K562 (cell line): ENCODE data around the gene VWA3A. TPM values are rescaled to one million over a fixed set of nuclear protein-coding genes. Genes with fewer than 3 reads are reported as not detected.

Source experiments
- ATAC-seq: fragments of 200-7000 bp; cut with Tn5 transposase; 3 replicates; pipeline ENCODE4 v1.9.1; 2020; ENCODE audit warnings: moderate library complexity
- BruUV-seq: library from RNA; stranded (reverse); fragments of 400-500 nt; replicated peaks from 2 replicates; lab custom pipeline; 2021; lab: Mats Ljungman, UMichigan
- CTCF ChIA-PET: fragments of 300-600 bp; formaldehyde crosslinking; extraction: SDS; loops from one replicate; lab custom pipeline; 2021; ENCODE audit warnings: low intra/inter-chr PET ratio; lab: Yijun Ruan, JAX
- POLR2A ChIA-PET: fragments of 300-600, 350-650 bp; sonication (Branson Sonifier 250); formaldehyde crosslinking; extraction: SDS; loops from one replicate; lab custom pipeline; 2021; ENCODE audit warnings: antibody characterized with exemption, inconsistent platforms; lab: Yijun Ruan, JAX
- DNase-seq, 4 experiments: peaks; one replicate each; pipeline versions ENCODE4 v3.0.0 to v3.0.0-alpha.2; 2011 to 2018; ENCODE audit warnings: low spot score in 3 of 4, mixed read lengths in 3 of 4; ENCODE audit errors: extremely low read depth in 1 of 4
- FAIRE-seq: peaks from 2 replicates; lab custom pipeline; 2011; peaks lifted over from hg19 to GRCh38; lab: Jason Lieb, UNC
- H2AFZ ChIP-seq: 2 replicates; pipeline ENCODE4 v1.6.0; 2011; ENCODE audit warnings: low read depth, low read length, control low read depth, inconsistent platforms
- H3K27ac ChIP-seq: fragments of 200-600 bp; 3 replicates; pipeline ENCODE4 v1.8.0; 2011; ENCODE audit warnings: low read depth, mild to moderate bottlenecking, control low read depth, inconsistent platforms, low read length, moderate library complexity, mixed read lengths; ENCODE audit errors: extremely low read depth
- H3K27me3 ChIP-seq, 2 experiments: fragments of 300-600 bp in 1 of 2; 2 replicates in 1 of 2; 3 replicates in 1 of 2; pipeline versions ENCODE4 v1.6.0 to v1.8.0; 2011; ENCODE audit warnings: inconsistent platforms in 2 of 2, low read length in 2 of 2, mild to moderate bottlenecking in 1 of 2, mixed read lengths in 1 of 2, moderate library complexity in 1 of 2; ENCODE audit not compliant: control insufficient read depth in 2 of 2, insufficient read depth in 2 of 2
- H3K36me3 ChIP-seq: fragments of 300-600 bp; 3 replicates; pipeline ENCODE4 v1.8.0; 2011; ENCODE audit warnings: mild to moderate bottlenecking, low read length, inconsistent platforms; ENCODE audit not compliant: control insufficient read depth, insufficient read depth
- H3K4me1 ChIP-seq, 2 experiments: fragments of 200-600 bp in 1 of 2; replicated peaks in 1 of 2; 2 replicates in 1 of 2; 3 replicates in 1 of 2; pipeline versions ENCODE4 v1.5.1 to v1.8.0; 2011; ENCODE audit warnings: inconsistent platforms in 2 of 2, low read length in 2 of 2, mild to moderate bottlenecking in 1 of 2, mixed read lengths in 1 of 2, moderate library complexity in 1 of 2; ENCODE audit not compliant: control insufficient read depth in 2 of 2, insufficient read depth in 2 of 2
- H3K4me2 ChIP-seq: 2 replicates; pipeline ENCODE4 v1.6.1; 2011; ENCODE audit warnings: low read length, control low read depth, inconsistent platforms, mixed read lengths; ENCODE audit not compliant: insufficient read depth
- H3K4me3 ChIP-seq: fragments of 200-600 bp; sonication (generic), shearing (Covaris generic); 2 replicates; pipeline ENCODE4 v1.5.1; 2016; ENCODE audit warnings: control low read depth, inconsistent platforms
- H3K79me2 ChIP-seq: fragments of 200-600 bp; 3 replicates; pipeline ENCODE4 v1.8.0; 2011; ENCODE audit warnings: low read length, inconsistent platforms; ENCODE audit not compliant: control insufficient read depth, insufficient read depth
- H3K9ac ChIP-seq, 2 experiments: 2 replicates each; pipeline versions ENCODE4 v1.6.0 to v1.6.1; 2011; ENCODE audit warnings: low read depth in 2 of 2, low read length in 2 of 2, control low read depth in 1 of 2, inconsistent platforms in 1 of 2, mild to moderate bottlenecking in 1 of 2, mixed read lengths in 1 of 2; ENCODE audit not compliant: insufficient read depth in 1 of 2
- H3K9me1 ChIP-seq: one replicate; pipeline ENCODE4 v1.6.0; 2011; ENCODE audit warnings: inconsistent platforms, mild to moderate bottlenecking, low read length, moderate library complexity; ENCODE audit not compliant: control insufficient read depth, insufficient read depth
- H3K9me3 ChIP-seq: replicated peaks from 2 replicates; pipeline ENCODE4 v1.5.1; 2011; ENCODE audit warnings: low read depth, low read length, inconsistent platforms; ENCODE audit not compliant: control insufficient read depth, insufficient read depth
- H4K20me1 ChIP-seq: replicated peaks from 2 replicates; pipeline ENCODE4 v1.6.1; 2011; ENCODE audit warnings: low read length, inconsistent platforms, mixed read lengths; ENCODE audit not compliant: control insufficient read depth, insufficient read depth
- ATF1 ChIP-seq, 2 experiments: fragments of 450-650 bp in 1 of 2; IDR thresholded peaks; 2 replicates each; pipeline ENCODE4 v1.6.1; 2016; ENCODE audit warnings: missing compliant biosample characterization in 1 of 2, missing genetic modification characterization in 1 of 2
- ATF7 ChIP-seq: fragments of 450-650 bp; IDR thresholded peaks from 2 replicates; pipeline ENCODE4 v1.7.1; 2014; ENCODE audit warnings: mild to moderate bottlenecking, moderate library complexity
- CREB1 ChIP-seq, 2 experiments: sonication (generic) in 1 of 2; formaldehyde crosslinking in 1 of 2; IDR thresholded peaks; 2 replicates each; pipeline versions ENCODE4 v1.6.1 to v1.8.0; 2012 to 2022; ENCODE audit warnings: inconsistent platforms in 1 of 2, mild to moderate bottlenecking in 1 of 2, missing genetic modification reagents in 1 of 2, moderate library complexity in 1 of 2
- CREM ChIP-seq: IDR thresholded peaks from 2 replicates; pipeline ENCODE4 v1.6.1; 2014; ENCODE audit warnings: antibody characterized with exemption, low read depth
- DNMT1 ChIP-seq: fragments of 450-650 bp; IDR thresholded peaks from 2 replicates; pipeline ENCODE4 v1.6.1; 2016; ENCODE audit warnings: antibody characterized with exemption, mild to moderate bottlenecking
- MTA1 ChIP-seq: fragments of 450-650 bp; IDR thresholded peaks from 2 replicates; pipeline ENCODE4 v1.6.1; 2017; ENCODE audit warnings: borderline replicate concordance
- NCOA1 ChIP-seq: fragments of 450-650 bp; IDR thresholded peaks from 2 replicates; pipeline ENCODE4 v1.6.1; 2016; ENCODE audit warnings: low read depth
- PRDM10 ChIP-seq: fragments of 450-650 bp; IDR thresholded peaks from 2 replicates; pipeline ENCODE4 v1.6.1; 2018; ENCODE audit not compliant: partially characterized antibody
- WHSC1 ChIP-seq: IDR thresholded peaks from one replicate; pipeline ENCODE4 v1.6.1; 2012; ENCODE audit warnings: low read length, control low read depth, inconsistent platforms
- ZFP36 ChIP-seq: fragments of 150-350 bp; IDR thresholded peaks from 2 replicates; pipeline ENCODE4 v1.6.1; 2018; ENCODE audit warnings: low read length, low read depth; ENCODE audit not compliant: partially characterized antibody
- ZNF134 ChIP-seq: fragments of 250-450 bp; sonication (Bioruptor Pico); conservative IDR thresholded peaks from 2 replicates; pipeline ENCODE4 v1.4.0; 2020
- WGBS: fragments of 100-300 bp; shearing (Covaris generic); methylation state at CpG from one replicate; pipeline ENCODE4 v1.1.6; 2016; ENCODE audit warnings: low coverage, mixed read lengths; ENCODE audit not compliant: insufficient coverage; ENCODE audit errors: missing lambda C conversion rate; 5-methylcytosine and 5-hydroxymethylcytosine counted together
- in situ Hi-C: fragments of 300-500 bp; cut with MboI; formaldehyde crosslinking; loops from 4 replicates; pipeline ENCODE4 v1.15.0; 2018; ENCODE audit warnings: inconsistent platforms, mixed read lengths
- intact Hi-C: fragments of 100-400 bp; cut with micrococcal nuclease; formaldehyde crosslinking; loops from 2 replicates; pipeline ENCODE4 v1.14.2; 2022
- polyA plus RNA-seq, 8 experiments: library from polyadenylated mRNA; depleted of rRNA in 4 of 8; stranded (reverse) in 5 of 8; unstranded in 3 of 8; fragments of >200 nt; fragmentation: Nextera tagmentation in 2 of 8; fragmentation: Illumina TruSeq in 1 of 8; extraction: Ambion mirVana in 2 of 8; extraction: Trizol in 1 of 8; gene quantifications; 2 replicates each; pipeline versions ENCODE4 v1.2.1 to v1.2.3, GENCODE V29; 2011 to 2014; ENCODE audit warnings: inconsistent platforms in 1 of 8, missing spikeins in 1 of 8
- total RNA-seq, 7 experiments: library from RNA; depleted of rRNA in 6 of 7; stranded (reverse); fragments of >200 nt in 6 of 7; fragmentation: Illumina TruSeq in 2 of 7; extraction: Trizol in 2 of 7; gene quantifications; 2 replicates each; pipeline versions ENCODE4 v1.2.1 to v1.2.3, GENCODE V29; 2011 to 2021; ENCODE audit warnings: low replicate concordance in 1 of 7

The VWA3A gene
- total and polyA plus RNA-seq, 9 of the 15 experiments (the other 6 are each of a cell fraction or from before 2014, with no cell fraction given) = not detected

- no peaks in the 10 kb centered on the region for H3K9me1 ChIP-seq
- TF ChIP-seq CREM (peak; percentile 79), CREB1 (IDR thresholded peaks at IDR 0.05) (peak; percentile 28; the same call in 1 of the 2 replicates), CREB1 (CRISPR knock-in tag; IDR thresholded peaks at IDR 0.05) (no peak), DNMT1 (no peak), ZFP36 (peak; percentile 6), MTA1 (peak; percentile 24; the same call in 1 of the 2 replicates), PRDM10 (no peak), ATF7 (peak; percentile 58; the same call in 1 of the 2 replicates), ATF1 (CRISPR knock-in tag; IDR thresholded peaks at IDR 0.05) (no peak), ATF1 (tag; IDR thresholded peaks at IDR 0.05) (peak; percentile 75), ZNF134 (CRISPR knock-in tag) (peak; percentile 87), WHSC1 (no peak), NCOA1 (0 out of 2 replicates have a peak, but pooled peaks have one; percentile 18)
- no peak overlapping the region; the same call in 1 of the 2 replicates for H3K4me3 ChIP-seq
- ChIA-PET POLR2A (interaction anchor here (0.6 kb wide), 1 partner anchor 10 kb away, joined by 3 read pairs; no protein-coding TSS in a partner anchor), CTCF (no interaction called here)
- peak overlapping the region; percentile 67 for H3K4me2 ChIP-seq
- no peaks in the 10 kb centered on the region; the same call in 1 of the 2 replicates for H4K20me1 ChIP-seq
- no TSS peak for BruUV-seq
- in situ Hi-C loops = no loop called here
- no peaks in the 10 kb centered on the region for H3K36me3 ChIP-seq
- peaks cover 20 to 21% of the 10 kb centered on the region in 2 experiments for H3K27me3 ChIP-seq
- no peak for FAIRE-seq
- DNase-seq = peak in 1 of 4 experiments; percentile 12
- intact Hi-C loops = no loop called here
- no peaks in the 10 kb centered on the region for H3K9me3 ChIP-seq
- peak; percentile 54; the same call in 2 of the 3 replicates for ATAC-seq
- no peaks in the 10 kb centered on the region for H3K79me2 ChIP-seq
- 2% methylated on average over 15 of the region's 15 CpGs for WGBS
- peak overlapping the region in 1 of 2 experiments; percentile 67; a peak in 1 of 4 replicates for H3K9ac ChIP-seq
- H3K27ac ChIP-seq = no peak overlapping the region
- no peaks in the 10 kb centered on the region for H3K4me1 ChIP-seq
- peak overlapping the region; percentile 33; the same call in 1 of the 2 replicates for H2AFZ ChIP-seq
Observed at GRCh38 chr16:22126037-22126558, 33.8 kb downstream of the VWA3A start.
